CD4-positive, alpha-beta T cell (primary cell): ENCODE results near the gene SH3RF2. TPM values are rescaled to one million over a fixed set of nuclear protein-coding genes. Genes with fewer than 3 reads are reported as not detected.

Experiments used
- ATAC-seq: fragments of 200-7000 bp; cut with Tn5 transposase; one replicate; pipeline ENCODE4 v1.10.0; 2022; ENCODE audit warnings: mild to moderate bottlenecking; ENCODE audit not compliant: poor library complexity
- CTCF ChIA-PET: fragments of 350-600 bp; sonication (Branson Sonifier 250); formaldehyde crosslinking; loops from one replicate; lab custom pipeline; 2021; ENCODE audit warnings: antibody characterized with exemption, inconsistent platforms; lab: Charles Lee
- POLR2A ChIA-PET: fragments of 350-600 bp; sonication (Branson Sonifier 250); formaldehyde crosslinking; loops from one replicate; lab custom pipeline; 2021; ENCODE audit warnings: antibody characterized with exemption, inconsistent platforms; lab: Charles Lee
- DNase-seq, 14 experiments: peaks; one replicate each; pipeline ENCODE4 v3.0.0-alpha.2; 2013 to 2020; ENCODE audit warnings: mixed read lengths in 2 of 14
- H3K27ac ChIP-seq, 2 donors: one replicate each; pipeline versions ENCODE4 v1.5.1 to v1.7.0; 2013; ENCODE audit warnings: low read length in 2 of 2, low read depth in 1 of 2, mild to moderate bottlenecking in 1 of 2
- H3K27me3 ChIP-seq, 2 experiments: 1 replicate in 1 of 2; 2 replicates in 1 of 2; pipeline versions ENCODE4 v1.6.1 to v1.7.0; 2013; ENCODE audit warnings: low read length in 2 of 2, control low read depth in 1 of 2, mild to moderate bottlenecking in 1 of 2, moderate library complexity in 1 of 2; ENCODE audit not compliant: insufficient read depth in 2 of 2, control insufficient read depth in 1 of 2
- H3K36me3 ChIP-seq: one replicate; pipeline ENCODE4 v1.6.1; 2013; ENCODE audit warnings: low read length, control low read depth; ENCODE audit not compliant: insufficient read depth
- H3K4me1 ChIP-seq: one replicate; pipeline ENCODE4 v1.6.1; 2013; ENCODE audit warnings: low read length, control low read depth; ENCODE audit not compliant: insufficient read depth
- H3K4me3 ChIP-seq: one replicate; pipeline ENCODE4 v1.5.1; 2013; ENCODE audit warnings: mild to moderate bottlenecking, low read length, moderate library complexity
- H3K9me3 ChIP-seq, 2 experiments: 1 replicate in 1 of 2; 2 replicates in 1 of 2; pipeline versions ENCODE4 v1.6.1 to v1.7.0; 2013; ENCODE audit warnings: low read length in 2 of 2, mild to moderate bottlenecking in 2 of 2, control low read depth in 1 of 2, moderate library complexity in 1 of 2; ENCODE audit not compliant: control insufficient read depth in 1 of 2, insufficient read depth in 1 of 2
- H3K27ac Mint-ChIP-seq: one replicate; pipeline ENCODE4 v1.8.0; 2020; ENCODE audit warnings: mixed read lengths
- H3K27me3 Mint-ChIP-seq: one replicate; pipeline ENCODE4 v1.8.0; 2021; ENCODE audit warnings: mixed read lengths
- H3K36me3 Mint-ChIP-seq: one replicate; pipeline ENCODE4 v1.8.0; 2021; ENCODE audit warnings: low read depth, mixed read lengths
- H3K4me1 Mint-ChIP-seq: one replicate; pipeline ENCODE4 v1.8.0; 2021; ENCODE audit warnings: low read depth, mixed read lengths
- H3K4me3 Mint-ChIP-seq: one replicate; pipeline ENCODE4 v1.8.0; 2020; ENCODE audit warnings: mild to moderate bottlenecking, mixed read lengths
- H3K9me3 Mint-ChIP-seq: one replicate; pipeline ENCODE4 v1.8.0; 2020; ENCODE audit warnings: mixed read lengths
- CTCF ChIP-seq: fragments of 200-600 bp; IDR thresholded peaks from one replicate; pipeline ENCODE4 v1.8.0; 2022; ENCODE audit warnings: antibody characterized with exemption, mild to moderate bottlenecking
- intact Hi-C, 2 experiments: fragments of 100-400 bp; cut with DNase I in 1 of 2; cut with micrococcal nuclease in 1 of 2; formaldehyde crosslinking; loops; one replicate each; pipeline versions ENCODE4 v1.15.1 to v1.9.0; 2023 to 2025; cut with DNase I, micrococcal nuclease
- total RNA-seq, 174 experiments: library from RNA in 2 of 174; stranded (reverse) in 2 of 174; gene quantifications; one replicate each; pipeline ENCODE4 v1.2.3 and lab custom pipeline; 2021 to 2026

SH3RF2 gene
- total RNA-seq, 2 experiments from 2014 or later, result 0.11 to 0.42 TPM

DNA sequence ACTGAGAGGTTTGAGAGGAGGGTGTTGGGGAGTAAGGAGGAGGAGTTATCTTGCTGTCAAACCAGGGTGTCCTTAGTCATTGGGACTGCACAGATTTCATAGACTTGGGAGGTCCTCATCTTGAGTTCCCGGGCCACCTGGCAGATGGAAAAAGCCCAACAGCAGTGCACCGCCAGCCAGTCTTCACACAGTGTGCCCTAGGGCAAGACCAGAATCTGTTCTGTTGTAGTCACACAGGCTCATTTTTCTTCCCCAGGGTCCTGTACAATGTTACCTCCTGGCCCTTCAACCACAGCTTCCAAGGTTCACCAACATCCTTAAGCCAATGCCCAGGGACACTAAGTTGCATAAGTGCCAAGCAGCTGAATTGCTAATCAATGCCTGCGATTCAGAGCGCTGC lies 148.0 kb downstream of the SH3RF2 start:
- H3K27me3 Mint-ChIP-seq, result peaks cover 15% of the 10 kb centered on the region

GRCh38 chr5:146088098-146088497 lies 151.7 kb downstream of the SH3RF2 start:
- Histone ChIP-seq H3K9me3 (no peaks in the 10 kb centered on the region), H3K36me3 (no peaks in the 10 kb centered on the region), H3K27ac (no peak overlapping the region), H3K4me1 (no peaks in the 10 kb centered on the region), H3K4me3 (no peak overlapping the region), H3K27me3 (no peaks in the 10 kb centered on the region)
- TF ChIP-seq CTCF, result no peak
- ATAC-seq (no peak), DNase-seq (no peak)
- peaks cover 3% of the 10 kb centered on the region for H3K27me3 Mint-ChIP-seq
- H3K36me3 Mint-ChIP-seq, result no peaks in the 10 kb centered on the region
- H3K27ac Mint-ChIP-seq, result no peak overlapping the region
- no peaks in the 10 kb centered on the region for H3K9me3 Mint-ChIP-seq
- POLR2A ChIA-PET, result interaction anchor here (0.6 kb wide), 1 partner anchor 410 kb away, joined by 4 read pairs; no protein-coding TSS in a partner anchor
- intact Hi-C loops, result no loop called here
- CTCF ChIA-PET, result no interaction called here
- no peaks in the 10 kb centered on the region for H3K4me1 Mint-ChIP-seq
- no peak overlapping the region for H3K4me3 Mint-ChIP-seq

More for the DNA sequence above, 148.0 kb downstream of the SH3RF2 start:
- Histone ChIP-seq H3K27me3 (no peaks in the 10 kb centered on the region), H3K4me3 (no peak overlapping the region), H3K4me1 (peaks cover 2% of the 10 kb centered on the region), H3K36me3 (no peaks in the 10 kb centered on the region), H3K9me3 (no peaks in the 10 kb centered on the region), H3K27ac (no peak overlapping the region)
- no peak for TF ChIP-seq CTCF
- Mint-ChIP-seq H3K9me3 (no peaks in the 10 kb centered on the region), H3K4me3 (no peak overlapping the region), H3K27ac (no peak overlapping the region), H3K36me3 (no peaks in the 10 kb centered on the region), H3K4me1 (peaks cover 7% of the 10 kb centered on the region)
- intact Hi-C loops, result no loop called here
- no peak for DNase-seq
- ATAC-seq, result no peak
- POLR2A ChIA-PET, result no interaction called here
- CTCF ChIA-PET, result no interaction called here

GRCh38 chr5:146089287-146089686 lies 152.9 kb downstream of the SH3RF2 start:
- no peaks in the 10 kb centered on the region for H3K27me3 ChIP-seq
- ATAC-seq, result no peak
- no peak overlapping the region for H3K27ac ChIP-seq
- intact Hi-C loops, result no loop called here
- no peak overlapping the region for H3K27ac Mint-ChIP-seq
- H3K4me1 ChIP-seq, result no peaks in the 10 kb centered on the region
- no peaks in the 10 kb centered on the region for H3K4me1 Mint-ChIP-seq
- H3K4me3 ChIP-seq, result no peak overlapping the region
- ChIA-PET POLR2A (no interaction called here), CTCF (no interaction called here)
- H3K36me3 ChIP-seq, result no peaks in the 10 kb centered on the region
- H3K4me3 Mint-ChIP-seq, result no peak overlapping the region
- H3K9me3 ChIP-seq, result no peaks in the 10 kb centered on the region
- no peak for TF ChIP-seq CTCF
- no peak for DNase-seq
- H3K36me3 Mint-ChIP-seq, result no peaks in the 10 kb centered on the region
- no peaks in the 10 kb centered on the region for H3K27me3 Mint-ChIP-seq
- H3K9me3 Mint-ChIP-seq, result no peaks in the 10 kb centered on the region
